GM18511 (cell line): ENCODE results near the gene EMILIN3.

Experiments
- ATAC-seq: cut with Tn5 transposase; IDR thresholded peaks from one replicate; pipeline ENCODE4 v1.9.1; 2021; ENCODE audit warnings: mild to moderate bottlenecking, moderate library complexity; ENCODE audit not compliant: unreplicated experiment

Gene EMILIN3

DNA sequence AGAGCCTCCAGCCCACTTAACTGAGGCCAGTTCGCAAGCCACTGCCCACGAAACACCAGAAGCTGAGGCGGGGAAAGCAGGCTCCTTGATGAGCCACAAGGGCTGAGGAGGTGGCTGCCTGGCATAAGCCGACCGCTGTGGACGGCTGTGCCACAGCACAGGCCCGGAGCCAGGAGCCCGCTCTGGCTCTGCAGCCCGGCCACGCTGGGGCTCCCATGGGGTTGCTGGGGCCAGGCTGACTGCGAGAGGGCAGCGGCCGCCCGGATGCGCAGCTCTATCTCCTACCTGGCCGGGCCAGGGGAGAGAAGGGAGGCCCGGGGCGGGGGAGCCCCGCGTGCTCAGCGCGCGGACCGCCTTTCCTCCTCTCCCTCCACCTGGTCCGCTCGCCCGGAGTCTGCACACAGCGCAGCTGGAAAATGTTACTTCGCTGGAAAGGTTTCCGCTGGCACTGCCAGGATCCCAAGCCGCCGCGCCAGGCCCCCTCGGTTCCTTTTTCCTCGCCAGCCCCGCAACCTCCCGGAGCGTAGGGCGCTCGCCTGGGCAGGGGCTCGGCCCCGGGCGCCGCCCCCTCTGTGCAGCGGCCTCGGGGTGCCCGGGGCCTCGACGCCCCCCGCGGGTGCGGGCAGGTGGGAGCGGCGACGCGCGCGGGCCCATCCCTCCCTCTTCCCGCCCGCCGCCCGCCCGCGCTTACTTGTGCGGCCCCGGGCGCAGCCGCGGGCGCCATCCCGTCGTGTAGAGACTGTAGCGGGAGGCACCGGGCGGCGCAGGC lies 657 bp downstream of the EMILIN3 start:
- ATAC-seq, result no peak

GRCh38 chr20:41364967-41365765 lies 1.5 kb downstream of the EMILIN3 start:
- no peak for ATAC-seq

DNA sequence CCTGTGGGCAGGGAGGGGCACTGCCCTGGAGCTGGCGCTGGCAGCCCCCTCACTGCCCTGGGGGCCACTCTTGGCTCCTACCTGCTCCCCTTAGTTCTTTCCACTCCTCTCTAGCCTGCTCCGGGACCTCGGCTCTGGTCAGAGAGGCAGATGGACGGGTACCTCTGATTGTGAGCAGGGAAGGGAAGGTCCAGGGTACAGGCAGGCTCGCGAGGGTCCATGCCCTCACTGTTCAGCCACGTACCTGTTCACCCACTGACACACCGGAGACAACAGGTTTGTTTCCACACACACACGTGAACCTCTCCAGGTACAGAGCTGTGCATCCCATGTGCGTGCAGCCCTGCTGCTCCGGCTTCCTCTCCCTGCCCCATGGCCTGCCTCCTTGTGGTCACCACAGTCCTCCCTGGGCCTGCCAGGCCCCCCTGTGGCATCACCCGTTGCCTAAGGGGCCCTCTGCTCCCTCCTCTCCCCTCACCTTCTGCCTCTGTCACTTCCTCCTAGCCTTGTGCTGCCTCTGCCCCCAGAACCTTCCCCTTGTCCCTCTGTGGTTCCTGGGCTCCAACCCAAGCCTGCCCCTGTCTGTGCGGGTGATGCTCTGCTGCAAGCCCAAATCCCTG lies 2.3 kb downstream of the EMILIN3 start:
- no peak for ATAC-seq

- ATAC-seq, result no peak
Observed at GRCh38 chr20:41363601-41364000, 3.0 kb downstream of the EMILIN3 start.

DNA sequence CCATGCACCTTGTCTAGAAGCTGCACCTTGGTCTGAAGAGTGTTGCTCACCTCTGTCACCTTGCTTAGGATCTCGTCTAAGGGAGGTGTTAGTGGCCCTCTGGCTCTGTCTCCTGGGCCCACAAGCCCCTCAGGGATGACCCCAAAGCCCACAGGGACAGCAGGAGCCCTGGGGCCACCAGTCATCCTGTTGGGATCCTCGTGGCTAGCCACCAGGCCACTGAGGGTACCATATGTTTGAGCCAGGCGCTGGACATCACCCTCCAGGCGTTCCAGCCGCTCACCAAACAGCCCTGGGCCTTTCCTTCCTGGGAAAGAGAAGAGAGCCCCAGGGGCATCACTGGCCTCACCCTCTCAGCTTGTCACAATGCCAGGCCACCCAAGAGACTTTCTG lies 3.9 kb downstream of the EMILIN3 start:
- no peak for ATAC-seq

DNA sequence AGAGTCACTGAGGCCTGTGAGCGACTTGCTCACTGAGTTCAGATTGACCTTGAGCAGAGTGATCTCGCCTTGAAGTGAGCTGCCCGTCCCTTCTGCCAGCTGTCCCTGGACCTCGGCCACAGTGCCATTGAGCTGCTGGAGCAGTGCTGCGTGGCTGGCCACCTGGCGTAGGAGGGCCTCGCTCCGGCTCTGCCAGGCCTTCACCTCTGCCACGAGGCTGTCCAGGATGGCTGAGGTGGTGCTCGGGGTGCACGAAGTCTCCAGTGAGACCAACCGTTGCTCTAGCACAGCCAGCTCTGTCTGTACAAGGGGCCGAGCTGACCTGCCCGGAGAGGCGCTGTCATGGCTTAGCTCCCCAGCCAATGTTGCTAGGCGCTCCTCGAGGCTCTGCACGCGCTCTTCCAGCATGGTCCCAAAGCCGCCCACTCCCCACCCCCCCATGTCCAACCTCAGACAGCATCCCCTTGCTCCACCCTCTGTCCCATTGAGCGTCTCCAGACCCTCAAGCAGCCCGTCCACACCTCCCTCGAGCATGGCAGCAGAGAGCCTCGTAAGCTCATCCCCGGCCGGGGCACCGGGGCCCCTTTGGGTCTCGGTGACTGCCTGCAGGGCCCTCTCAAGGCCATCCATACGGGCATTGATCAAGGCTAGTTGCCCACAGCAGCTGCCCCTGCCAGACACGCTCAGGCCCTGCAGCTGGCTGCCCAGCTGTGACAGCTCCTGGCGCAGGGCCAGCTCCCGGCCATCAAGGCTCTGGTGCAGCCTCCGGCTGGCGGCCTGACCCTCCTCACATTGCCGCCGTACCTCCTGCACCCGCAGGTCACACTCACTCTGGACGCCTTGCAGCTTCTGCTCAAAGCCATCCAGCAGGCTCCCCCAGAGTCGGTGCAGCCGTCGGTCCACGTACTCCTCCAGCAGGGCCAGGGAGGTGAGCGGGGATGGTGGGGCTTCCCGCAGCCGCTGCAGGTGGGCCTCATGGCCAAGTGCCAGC lies 4.6 kb downstream of the EMILIN3 start:
- ATAC-seq, result no peak

- no peak for ATAC-seq
Observed at GRCh38 chr20:41360831-41361756, 5.5 kb downstream of the EMILIN3 start.

- no peak for ATAC-seq
Observed at GRCh38 chr20:41359541-41360011, 7.0 kb downstream of the EMILIN3 start.

DNA sequence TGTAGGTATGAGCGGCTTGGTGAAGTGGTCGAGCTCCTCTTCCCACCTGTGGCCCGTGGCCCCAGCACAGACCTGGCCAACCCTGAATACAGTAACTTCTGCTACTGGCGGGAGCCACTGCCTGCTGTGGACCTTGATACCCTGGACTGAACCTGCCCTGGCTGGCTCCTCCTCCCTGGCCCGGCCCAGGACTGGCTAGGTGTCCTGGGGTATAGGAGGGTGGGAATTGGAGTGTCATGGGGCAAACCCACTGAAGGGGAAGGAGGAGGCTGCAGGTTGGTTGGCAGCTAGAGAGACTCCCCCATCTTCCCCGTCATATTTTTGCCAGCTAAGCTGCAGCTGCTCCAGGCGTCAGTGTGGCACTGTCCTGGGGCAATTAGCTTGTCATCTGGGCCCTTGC lies 7.9 kb downstream of the EMILIN3 start:
- no peak for ATAC-seq

- no peak for ATAC-seq
Observed at GRCh38 chr20:41358230-41358629, 8.4 kb downstream of the EMILIN3 start.

DNA sequence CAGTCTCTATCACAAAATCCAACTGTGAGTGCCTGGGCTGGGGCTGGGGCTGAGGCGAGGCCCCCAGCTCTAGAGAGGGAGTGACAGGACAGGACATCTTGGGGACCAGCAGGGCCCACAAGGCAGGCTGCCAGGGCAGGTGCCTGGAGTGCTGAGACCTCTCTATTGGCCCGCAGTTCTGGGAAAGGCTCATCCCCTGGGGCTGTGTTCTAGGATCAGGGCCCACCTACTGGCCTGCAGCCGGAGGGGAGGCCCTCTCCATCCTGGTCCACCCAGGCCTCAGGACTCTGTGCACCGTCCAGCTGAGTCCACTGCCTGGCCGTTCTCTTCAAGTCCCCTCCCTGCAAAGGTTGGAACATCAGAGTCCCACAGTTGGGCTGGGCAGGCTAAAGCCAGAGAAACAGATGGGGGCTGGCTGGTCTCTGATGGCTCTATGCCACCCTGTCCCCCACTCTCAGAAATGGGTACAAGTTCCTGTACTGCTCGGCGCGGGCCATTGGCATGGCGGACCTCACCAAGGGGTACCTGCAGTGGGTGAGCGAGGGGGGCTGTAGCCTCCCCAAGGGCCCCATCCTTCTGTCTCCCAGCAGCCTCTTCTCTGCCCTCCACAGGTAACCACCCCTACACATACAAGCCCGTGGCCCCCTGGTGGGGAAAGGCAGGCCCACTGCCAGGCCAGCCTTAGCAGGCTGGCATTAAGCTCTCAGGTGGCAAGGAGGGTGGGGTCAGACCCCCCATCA lies 9.0 kb downstream of the EMILIN3 start:
- ATAC-seq, result no peak

- no peak for ATAC-seq
Observed at GRCh38 chr20:41356951-41357350, 9.7 kb downstream of the EMILIN3 start.

DNA sequence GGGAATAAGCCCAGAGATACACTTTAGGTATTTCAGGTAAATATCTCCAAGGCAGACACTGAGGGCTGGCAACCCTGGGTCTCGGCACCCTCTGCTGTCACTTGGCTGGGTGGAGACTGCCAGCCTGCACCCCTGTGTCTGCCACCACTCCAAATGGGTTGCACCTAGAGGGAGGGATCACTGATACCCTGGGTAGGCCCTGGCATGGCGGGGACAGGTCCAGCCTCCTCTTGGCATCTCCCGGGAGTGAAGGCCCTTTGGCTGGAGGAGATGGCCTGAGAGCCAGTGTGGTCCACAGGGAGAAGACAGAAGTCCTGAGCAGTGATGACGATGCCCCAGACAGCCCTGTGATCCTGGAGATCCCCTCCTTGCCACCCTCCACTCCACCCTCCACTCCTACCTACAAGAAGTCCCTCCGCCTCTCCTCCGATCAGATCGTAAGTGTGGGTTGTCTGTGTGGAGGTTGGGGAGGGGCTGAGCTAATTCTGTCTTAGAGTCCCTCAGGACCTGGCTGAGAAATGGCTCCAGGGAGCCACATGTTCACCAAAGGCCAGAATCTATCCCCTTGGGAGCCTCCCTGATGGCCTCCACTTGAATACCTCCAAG lies 10.9 kb downstream of the EMILIN3 start:
- no peak for ATAC-seq

GRCh38 chr20:41355192-41355591 lies 11.4 kb downstream of the EMILIN3 start:
- ATAC-seq, result no peak

DNA sequence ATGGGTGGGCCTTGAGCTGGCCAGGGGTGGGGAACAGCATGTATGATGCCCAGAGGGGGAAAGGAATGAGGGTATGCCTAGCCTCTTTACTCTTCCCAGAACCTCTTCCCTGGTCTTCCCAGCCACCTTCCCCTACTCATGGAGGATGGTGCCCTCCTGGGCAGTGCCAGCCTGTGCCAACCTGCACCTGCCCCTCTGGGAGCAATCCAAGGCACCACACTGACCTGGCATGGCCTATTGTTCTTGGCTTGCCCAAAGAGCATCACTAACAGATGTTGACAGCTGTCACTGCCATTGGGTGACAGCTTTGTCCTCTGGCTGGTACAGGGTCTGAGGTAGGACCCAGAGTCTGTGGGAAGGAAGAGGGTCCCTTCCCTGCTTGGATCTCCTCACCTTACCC lies 13.1 kb downstream of the EMILIN3 start:
- ATAC-seq, result no peak

- no peak for ATAC-seq
Observed at GRCh38 chr20:41352666-41353065, 14.0 kb downstream of the EMILIN3 start.

DNA sequence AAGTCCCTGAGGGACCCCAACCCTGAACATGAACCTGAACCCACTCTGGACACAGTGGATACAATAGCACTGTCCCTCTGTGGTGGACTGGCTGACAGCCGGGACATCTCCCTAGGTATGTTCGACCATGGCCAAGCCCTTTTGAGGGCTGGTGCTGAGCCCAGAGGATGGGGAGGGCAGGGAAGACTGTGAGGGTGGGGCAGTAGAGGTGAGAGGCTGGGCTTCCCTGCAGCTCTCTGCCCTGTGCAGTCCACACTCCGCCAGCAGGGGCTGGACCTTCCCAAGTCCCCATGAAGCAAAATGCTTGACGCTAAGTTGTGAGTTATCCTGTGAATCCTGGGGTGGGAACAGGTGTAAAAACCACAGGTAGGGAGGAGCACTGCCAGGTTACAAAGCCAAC lies 14.5 kb downstream of the EMILIN3 start:
- ATAC-seq, result no peak

DNA sequence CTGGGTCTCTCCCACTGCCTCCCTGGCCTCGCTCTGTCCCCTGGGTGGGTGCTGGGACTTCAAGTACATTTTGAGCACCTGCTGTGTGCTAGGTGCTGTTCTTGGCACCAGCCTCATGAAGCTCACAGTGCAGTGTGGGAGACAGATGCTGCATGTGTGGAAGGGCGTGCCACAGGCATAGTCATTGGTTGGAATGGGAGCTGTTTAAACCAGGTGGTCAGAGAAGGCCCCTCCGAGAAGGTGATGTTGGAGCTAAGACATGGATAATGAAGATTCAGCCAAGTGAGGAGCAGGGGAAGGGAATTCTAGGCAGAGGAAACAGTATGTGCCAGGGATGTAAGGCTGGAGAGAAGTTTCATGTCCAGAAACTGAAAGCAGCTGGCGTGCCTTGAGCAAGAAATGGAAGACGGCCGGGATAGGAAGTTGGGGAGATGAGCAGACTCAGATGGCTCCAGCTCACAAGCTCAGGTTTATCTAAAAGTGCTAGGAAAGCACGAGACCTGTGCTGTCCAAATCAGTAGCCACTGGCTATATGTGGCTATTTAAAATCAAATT lies 16.1 kb downstream of the EMILIN3 start:
- no peak for ATAC-seq
